ENCODE data around the gene RAB7A. TPM values are rescaled to one million over a fixed set of nuclear protein-coding genes. Genes with fewer than 3 reads are reported as not detected.

RAB7A gene
- total RNA-seq, 1 experiment from 2014 or later, result 258 TPM

- Histone ChIP-seq H3K27ac (ENCODE audit: low read depth, low read length, poor library complexity, severe bottlenecking) (no peak overlapping the region), H3K9me3 (ENCODE audit: low read depth, low read length, poor library complexity, severe bottlenecking) (no peaks in the 10 kb centered on the region), H3K4me3 (ENCODE audit: low read depth, low read length, poor library complexity, severe bottlenecking) (no peak overlapping the region), H3K27me3 (replicated peaks; ENCODE audit: insufficient read depth, low read depth, low read length, poor library complexity) (no peaks in the 10 kb centered on the region), H3K36me3 (ENCODE audit: insufficient read depth, low read length, poor library complexity, severe bottlenecking) (no peaks in the 10 kb centered on the region), H3K4me1 (ENCODE audit: insufficient read depth, low read length, poor library complexity, severe bottlenecking) (no peaks in the 10 kb centered on the region)
- no TSS peak for BruUV-seq (replicated peaks)
- intact Hi-C loops (cut with micrococcal nuclease; ENCODE audit: unreplicated experiment), result no loop called here
- no peak for DNase-seq (ENCODE audit: low spot score)
- ChIA-PET POLR2A (ENCODE audit: low non-redundant PET) (no interaction called here), CTCF (no interaction called here)
- TF ChIP-seq, protein P1, sequence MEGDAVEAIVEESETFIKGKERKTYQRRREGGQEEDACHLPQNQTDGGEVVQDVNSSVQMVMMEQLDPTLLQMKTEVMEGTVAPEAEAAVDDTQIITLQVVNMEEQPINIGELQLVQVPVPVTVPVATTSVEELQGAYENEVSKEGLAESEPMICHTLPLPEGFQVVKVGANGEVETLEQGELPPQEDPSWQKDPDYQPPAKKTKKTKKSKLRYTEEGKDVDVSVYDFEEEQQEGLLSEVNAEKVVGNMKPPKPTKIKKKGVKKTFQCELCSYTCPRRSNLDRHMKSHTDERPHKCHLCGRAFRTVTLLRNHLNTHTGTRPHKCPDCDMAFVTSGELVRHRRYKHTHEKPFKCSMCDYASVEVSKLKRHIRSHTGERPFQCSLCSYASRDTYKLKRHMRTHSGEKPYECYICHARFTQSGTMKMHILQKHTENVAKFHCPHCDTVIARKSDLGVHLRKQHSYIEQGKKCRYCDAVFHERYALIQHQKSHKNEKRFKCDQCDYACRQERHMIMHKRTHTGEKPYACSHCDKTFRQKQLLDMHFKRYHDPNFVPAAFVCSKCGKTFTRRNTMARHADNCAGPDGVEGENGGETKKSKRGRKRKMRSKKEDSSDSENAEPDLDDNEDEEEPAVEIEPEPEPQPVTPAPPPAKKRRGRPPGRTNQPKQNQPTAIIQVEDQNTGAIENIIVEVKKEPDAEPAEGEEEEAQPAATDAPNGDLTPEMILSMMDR (conservative IDR thresholded peaks at IDR 0.05; ENCODE audit: low read depth, low read length), result no peak
- TF ChIP-seq EZH2 (IDR thresholded peaks at IDR 0.05; ENCODE audit: borderline replicate concordance, low read depth, low read length, poor library complexity, severe bottlenecking), result no peak
These were observed 34.9 kb downstream of the RAB7A start for GRCh38 chr3:128760881-128761280.

GRCh38 chr3:128761392-128761791, 35.4 kb downstream of the RAB7A start:
- H3K36me3 ChIP-seq (ENCODE audit: insufficient read depth, low read length, poor library complexity, severe bottlenecking), result no peaks in the 10 kb centered on the region
- H3K4me3 ChIP-seq (ENCODE audit: low read depth, low read length, poor library complexity, severe bottlenecking), result no peak overlapping the region
- CTCF ChIA-PET, result no interaction called here
- intact Hi-C loops (cut with micrococcal nuclease; ENCODE audit: unreplicated experiment), result no loop called here
- BruUV-seq (replicated peaks), result no TSS peak
- no peaks in the 10 kb centered on the region for H3K4me1 ChIP-seq (ENCODE audit: insufficient read depth, low read length, poor library complexity, severe bottlenecking)
- no peak for TF ChIP-seq EZH2 (IDR thresholded peaks at IDR 0.05; ENCODE audit: borderline replicate concordance, low read depth, low read length, poor library complexity, severe bottlenecking)
- POLR2A ChIA-PET (ENCODE audit: low non-redundant PET), result no interaction called here
- no peak for DNase-seq (ENCODE audit: low spot score)
- H3K27ac ChIP-seq (ENCODE audit: low read depth, low read length, poor library complexity, severe bottlenecking), result no peak overlapping the region
- no peaks in the 10 kb centered on the region for H3K27me3 ChIP-seq (replicated peaks; ENCODE audit: insufficient read depth, low read depth, low read length, poor library complexity)
- no peaks in the 10 kb centered on the region for H3K9me3 ChIP-seq (ENCODE audit: low read depth, low read length, poor library complexity, severe bottlenecking)

- Histone ChIP-seq H3K27me3 (replicated peaks; ENCODE audit: insufficient read depth, low read depth, low read length, poor library complexity) (no peaks in the 10 kb centered on the region), H3K9me3 (ENCODE audit: low read depth, low read length, poor library complexity, severe bottlenecking) (no peaks in the 10 kb centered on the region), H3K36me3 (ENCODE audit: insufficient read depth, low read length, poor library complexity, severe bottlenecking) (no peaks in the 10 kb centered on the region), H3K4me3 (ENCODE audit: low read depth, low read length, poor library complexity, severe bottlenecking) (no peak overlapping the region), H3K27ac (ENCODE audit: low read depth, low read length, poor library complexity, severe bottlenecking) (no peak overlapping the region), H3K4me1 (ENCODE audit: insufficient read depth, low read length, poor library complexity, severe bottlenecking) (no peaks in the 10 kb centered on the region)
- TF ChIP-seq EZH2 (IDR thresholded peaks at IDR 0.05; ENCODE audit: borderline replicate concordance, low read depth, low read length, poor library complexity, severe bottlenecking), result no peak
- TF ChIP-seq, protein P1 (conservative IDR thresholded peaks at IDR 0.05; ENCODE audit: low read depth, low read length), result no peak
- intact Hi-C loops (cut with micrococcal nuclease; ENCODE audit: unreplicated experiment), result no loop called here
- POLR2A ChIA-PET (ENCODE audit: low non-redundant PET), result no interaction called here
- DNase-seq (ENCODE audit: low spot score), result no peak
- CTCF ChIA-PET, result no interaction called here
- BruUV-seq (replicated peaks), result no TSS peak
These were observed 38.0 kb downstream of the RAB7A start for GRCh38 chr3:128763967-128764366.

DNA sequence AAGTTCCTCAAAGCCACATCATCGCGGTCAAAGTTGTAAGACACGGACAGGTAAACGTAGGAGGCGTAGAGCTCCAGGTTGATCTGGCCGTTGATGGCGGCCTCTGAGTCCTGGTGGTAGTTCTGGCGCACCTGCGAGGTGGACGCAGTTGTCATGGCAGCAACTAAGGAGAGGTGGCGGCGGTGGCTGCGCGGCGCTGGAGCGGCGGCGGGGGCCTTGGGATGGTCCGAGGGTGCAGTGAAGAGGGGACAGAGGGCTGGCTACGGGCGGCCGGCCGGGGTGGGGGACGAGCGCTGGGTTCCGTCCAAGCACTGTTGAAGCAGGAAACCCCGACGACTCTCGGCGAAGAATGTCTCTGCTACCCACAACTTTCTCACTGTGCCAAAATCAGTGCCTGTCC, 38.9 kb downstream of the RAB7A start:
- BruUV-seq (replicated peaks), result no TSS peak
- H3K4me3 ChIP-seq (ENCODE audit: low read depth, low read length, poor library complexity, severe bottlenecking), result no peak overlapping the region
- TF ChIP-seq EZH2 (IDR thresholded peaks at IDR 0.05; ENCODE audit: borderline replicate concordance, low read depth, low read length, poor library complexity, severe bottlenecking), result no peak
- TF ChIP-seq, protein P1 (conservative IDR thresholded peaks at IDR 0.05; ENCODE audit: low read depth, low read length), result no peak
- CTCF ChIA-PET, result no interaction called here
- intact Hi-C loops (cut with micrococcal nuclease; ENCODE audit: unreplicated experiment), result no loop called here
- no peaks in the 10 kb centered on the region for H3K27me3 ChIP-seq (replicated peaks; ENCODE audit: insufficient read depth, low read depth, low read length, poor library complexity)
- POLR2A ChIA-PET (ENCODE audit: low non-redundant PET), result no interaction called here
- no peak for DNase-seq (ENCODE audit: low spot score)
- no peak overlapping the region for H3K27ac ChIP-seq (ENCODE audit: low read depth, low read length, poor library complexity, severe bottlenecking)
- H3K36me3 ChIP-seq (ENCODE audit: insufficient read depth, low read length, poor library complexity, severe bottlenecking), result no peaks in the 10 kb centered on the region
- no peaks in the 10 kb centered on the region for H3K4me1 ChIP-seq (ENCODE audit: insufficient read depth, low read length, poor library complexity, severe bottlenecking)
- H3K9me3 ChIP-seq (ENCODE audit: low read depth, low read length, poor library complexity, severe bottlenecking), result no peaks in the 10 kb centered on the region
